Body of pancreas (tissue), 4 donors: ENCODE measurements around the gene ASPHD2.

ENCODE experiments used
- POLR2A ChIP-seq, 3 donors: fragments of 450-650 bp; IDR thresholded peaks; one replicate each; pipeline ENCODE4 v1.6.1; 2016; ENCODE audit warnings: antibody characterized with exemption in 3 of 3, mild to moderate bottlenecking in 2 of 3
- TF ChIP-seq, protein P1 (sequence below), 7 experiments: fragments of 450-650 bp in 4 of 7; fragments of 200-600 bp in 3 of 7; sonication (generic) in 3 of 7; IDR thresholded peaks; one replicate each; pipeline ENCODE4 v1.5.1; 2016 to 2019; ENCODE audit warnings: antibody characterized with exemption in 7 of 7

DNA sequence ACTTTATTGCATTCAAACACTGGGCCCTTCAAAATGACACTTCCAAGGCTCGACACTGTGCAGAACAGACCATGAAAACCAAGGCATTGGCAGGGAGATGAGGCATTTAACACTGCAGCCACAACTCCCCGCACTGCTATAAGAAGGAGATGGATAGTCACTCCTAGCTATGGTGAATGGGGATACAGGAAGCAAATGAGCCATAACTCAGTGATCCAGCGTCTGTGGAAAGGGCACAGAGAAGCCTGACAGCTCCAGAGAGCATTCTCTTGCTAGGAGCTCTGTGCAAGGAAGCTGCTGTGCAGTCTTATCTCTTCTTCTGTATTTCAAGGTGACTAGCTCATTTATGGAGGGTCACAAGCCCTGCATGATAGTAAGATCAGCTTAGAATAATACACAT is 33.6 kb downstream of the ASPHD2 start:
- TF ChIP-seq, protein P1, sequence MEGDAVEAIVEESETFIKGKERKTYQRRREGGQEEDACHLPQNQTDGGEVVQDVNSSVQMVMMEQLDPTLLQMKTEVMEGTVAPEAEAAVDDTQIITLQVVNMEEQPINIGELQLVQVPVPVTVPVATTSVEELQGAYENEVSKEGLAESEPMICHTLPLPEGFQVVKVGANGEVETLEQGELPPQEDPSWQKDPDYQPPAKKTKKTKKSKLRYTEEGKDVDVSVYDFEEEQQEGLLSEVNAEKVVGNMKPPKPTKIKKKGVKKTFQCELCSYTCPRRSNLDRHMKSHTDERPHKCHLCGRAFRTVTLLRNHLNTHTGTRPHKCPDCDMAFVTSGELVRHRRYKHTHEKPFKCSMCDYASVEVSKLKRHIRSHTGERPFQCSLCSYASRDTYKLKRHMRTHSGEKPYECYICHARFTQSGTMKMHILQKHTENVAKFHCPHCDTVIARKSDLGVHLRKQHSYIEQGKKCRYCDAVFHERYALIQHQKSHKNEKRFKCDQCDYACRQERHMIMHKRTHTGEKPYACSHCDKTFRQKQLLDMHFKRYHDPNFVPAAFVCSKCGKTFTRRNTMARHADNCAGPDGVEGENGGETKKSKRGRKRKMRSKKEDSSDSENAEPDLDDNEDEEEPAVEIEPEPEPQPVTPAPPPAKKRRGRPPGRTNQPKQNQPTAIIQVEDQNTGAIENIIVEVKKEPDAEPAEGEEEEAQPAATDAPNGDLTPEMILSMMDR (IDR thresholded peaks at IDR 0.05), result no peak
- TF ChIP-seq POLR2A (IDR thresholded peaks at IDR 0.05), result no peak
